Smooth muscle cell of the pulmonary artery (primary cell): ENCODE measurements around the gene ZNF184. TPM values are rescaled to one million over a fixed set of nuclear protein-coding genes. Genes with fewer than 3 reads are reported as not detected.

Experiments used
- total RNA-seq: library from RNA; depleted of rRNA; stranded (reverse); fragments of >200 nt; gene quantifications from 2 replicates; pipeline ENCODE4 v1.2.3, GENCODE V29; 2014

The ZNF184 gene
- total RNA-seq: 5.0 and 5.1 TPM in 2 replicates

DNA sequence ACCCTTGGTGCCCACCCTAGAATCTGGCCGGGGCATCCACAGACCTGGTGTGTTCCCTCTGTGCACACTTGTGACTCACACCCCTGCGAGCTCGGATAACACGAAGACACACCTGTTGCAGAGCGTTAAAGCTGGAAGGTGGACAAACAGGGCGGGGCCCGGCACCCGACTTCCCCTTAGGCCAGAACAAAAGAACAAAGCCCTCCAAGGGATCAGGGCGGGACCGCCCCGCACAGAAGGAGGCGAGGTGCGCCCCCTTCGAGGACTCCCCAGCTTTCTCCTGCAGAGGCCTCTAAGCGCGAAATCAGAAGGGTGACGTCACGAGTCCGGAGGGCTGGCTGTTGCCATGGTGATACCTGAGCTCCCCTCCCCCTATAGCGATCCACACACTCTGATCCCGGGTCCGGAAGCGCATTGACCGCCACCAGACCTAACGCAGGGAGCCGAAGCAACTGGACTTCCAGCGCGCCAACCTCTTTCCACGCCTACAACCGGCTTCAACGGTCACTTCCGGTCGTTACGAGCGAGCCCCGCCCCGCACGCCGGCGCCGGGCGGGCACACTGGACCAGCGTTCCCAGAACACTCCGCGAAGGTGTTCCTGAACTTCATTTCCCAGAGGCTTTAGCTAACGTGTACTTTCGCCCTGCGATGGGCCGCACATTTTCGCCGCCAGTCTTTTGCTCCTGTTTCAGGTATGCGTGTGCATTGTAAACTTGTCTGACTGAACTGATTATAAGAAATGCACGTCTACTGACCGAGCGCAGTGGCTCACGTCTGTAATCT is at the start of gene ZNF184:
TSS of gene ZNF184 (minus strand) at position 489 of the 784 bp plus-strand sequence. CDS start 811 bp downstream, outside the sequence.

Other genes starting within 250 kb of the ZNF184 start
- 0.33 and 0.40 TPM in 2 replicates for gene PRSS16, start 225.4 kb downstream of the ZNF184 start, total RNA-seq
- gene POM121L2, start 160.8 kb downstream of the ZNF184 start, total RNA-seq: not detected in 2 replicates
- gene ZNF391, start 84.3 kb downstream of the ZNF184 start, total RNA-seq: 1.2 and 1.6 TPM in 2 replicates